Measurements from ENCODE around the gene MEX3A. TPM values are rescaled to one million over a fixed set of nuclear protein-coding genes. Genes with fewer than 3 reads are reported as not detected.
A peak's percentile ranks its signal among the peaks of the same experiment; 100 is the strongest.

Gene MEX3A
- total RNA-seq, 1 experiment from 2014 or later = 68.0 TPM

DNA sequence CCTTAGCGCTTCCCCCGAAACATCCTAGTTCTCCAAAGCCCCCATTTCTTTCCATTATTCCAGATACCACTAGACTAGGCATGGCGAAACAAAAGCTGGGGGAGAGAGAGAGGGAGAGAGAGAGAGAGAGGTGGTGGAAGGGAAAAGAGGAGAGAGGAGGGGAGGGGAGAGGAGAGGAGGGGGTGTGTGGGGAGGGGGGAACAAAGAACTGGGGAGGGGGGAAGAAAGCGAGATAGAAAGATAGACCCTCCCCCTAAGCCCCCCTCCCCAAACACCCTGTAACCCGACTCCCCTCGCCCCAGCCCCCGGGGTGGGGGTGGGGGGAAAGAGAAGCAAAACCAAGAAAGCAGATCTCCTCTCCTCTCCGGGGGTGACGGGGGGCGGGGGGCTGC is 352 bp downstream of the MEX3A start:
- Histone ChIP-seq H4K91ac (ENCODE audit: insufficient read length, low read depth, low read length) (no peak overlapping the region), H2BK20ac (ENCODE audit: low read depth, low read length, poor library complexity, severe bottlenecking) (no peak overlapping the region), H3K23me2 (ENCODE audit: insufficient read length, low read depth, low read length, poor library complexity, severe bottlenecking) (peaks cover 18% of the 10 kb centered on the region), H4K8ac (replicated peaks; ENCODE audit: insufficient read length, low read depth, low read length) (no peak overlapping the region), H2BK15ac (ENCODE audit: low read depth, low read length) (no peak overlapping the region), H2BK12ac (ENCODE audit: insufficient read length, low read depth, low read length) (no peak overlapping the region), H2BK5ac (ENCODE audit: insufficient read length, low read length) (no peak overlapping the region), H3T11ph (ENCODE audit: low read length) (no peak overlapping the region), H3K79me2 (ENCODE audit: insufficient read depth, low read length) (peaks cover 23% of the 10 kb centered on the region; the same call in 1 of the 2 replicates), H3K14ac (ENCODE audit: insufficient read depth, low read length) (peak overlapping the region; percentile 34; the same call in 1 of the 2 replicates), H3K27me3 (ENCODE audit: insufficient read depth, low read length) (no peaks in the 10 kb centered on the region), H2AK5ac (ENCODE audit: insufficient read length, low read length) (no peak overlapping the region), H4K5ac (ENCODE audit: insufficient read length, low read depth, low read length) (no peak overlapping the region), H3K9ac (ENCODE audit: extremely low read depth, insufficient read length, low read length) (peak overlapping the region; percentile 79), H3K27ac (ENCODE audit: insufficient read length, low read depth, low read length) (no peak overlapping the region), H3K79me1 (ENCODE audit: insufficient read depth, low read depth, low read length, poor library complexity, severe bottlenecking) (no peaks in the 10 kb centered on the region), H4K20me1 (ENCODE audit: control insufficient read depth, insufficient read depth, insufficient read length) (no peaks in the 10 kb centered on the region), H3K18ac (ENCODE audit: insufficient read length, low read depth, low read length) (peak overlapping the region; percentile 37), H3K23ac (ENCODE audit: insufficient read length, low read depth, low read length) (no peak overlapping the region), H3K56ac (ENCODE audit: insufficient read length, low read depth, low read length) (no peak overlapping the region), H3K4ac (ENCODE audit: low read depth, low read length) (no peak overlapping the region; the same call in 1 of the 2 replicates), H2AFZ (ENCODE audit: low read length) (no peak overlapping the region), H3K9me3 (ENCODE audit: control insufficient read depth, low read depth, low read length) (no peaks in the 10 kb centered on the region), H2BK120ac (ENCODE audit: low read depth, low read length, poor library complexity, severe bottlenecking) (no peak overlapping the region), H3K4me1 (ENCODE audit: insufficient read depth, low read length) (peaks cover 16% of the 10 kb centered on the region), H3K4me2 (ENCODE audit: insufficient read depth, insufficient read length, low read length) (peak overlapping the region; percentile 61)
- H3K27me3 Mint-ChIP-seq (ENCODE audit: low read depth) = no peaks in the 10 kb centered on the region
- peaks cover 17 to 38% (median 29%) of the 10 kb centered on the region in 3 experiments; a peak in 6 of 7 replicates for H3K36me3 Mint-ChIP-seq (ENCODE audit: insufficient read depth in 1 of 3, low read depth in 3 of 3)
- no CpG with 5 or more reads among the region's 10 CpGs for WGBS (ENCODE audit: extremely low coverage, insufficient read length, low lambda C conversion rate)
- peaks cover 60 to 70% of the 10 kb centered on the region in 2 experiments for H3K4me1 Mint-ChIP-seq
- TF ChIP-seq, protein P1, sequence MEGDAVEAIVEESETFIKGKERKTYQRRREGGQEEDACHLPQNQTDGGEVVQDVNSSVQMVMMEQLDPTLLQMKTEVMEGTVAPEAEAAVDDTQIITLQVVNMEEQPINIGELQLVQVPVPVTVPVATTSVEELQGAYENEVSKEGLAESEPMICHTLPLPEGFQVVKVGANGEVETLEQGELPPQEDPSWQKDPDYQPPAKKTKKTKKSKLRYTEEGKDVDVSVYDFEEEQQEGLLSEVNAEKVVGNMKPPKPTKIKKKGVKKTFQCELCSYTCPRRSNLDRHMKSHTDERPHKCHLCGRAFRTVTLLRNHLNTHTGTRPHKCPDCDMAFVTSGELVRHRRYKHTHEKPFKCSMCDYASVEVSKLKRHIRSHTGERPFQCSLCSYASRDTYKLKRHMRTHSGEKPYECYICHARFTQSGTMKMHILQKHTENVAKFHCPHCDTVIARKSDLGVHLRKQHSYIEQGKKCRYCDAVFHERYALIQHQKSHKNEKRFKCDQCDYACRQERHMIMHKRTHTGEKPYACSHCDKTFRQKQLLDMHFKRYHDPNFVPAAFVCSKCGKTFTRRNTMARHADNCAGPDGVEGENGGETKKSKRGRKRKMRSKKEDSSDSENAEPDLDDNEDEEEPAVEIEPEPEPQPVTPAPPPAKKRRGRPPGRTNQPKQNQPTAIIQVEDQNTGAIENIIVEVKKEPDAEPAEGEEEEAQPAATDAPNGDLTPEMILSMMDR (conservative IDR thresholded peaks at IDR 0.05) = no peak
- H3K4me3 Mint-ChIP-seq = peak overlapping the region; percentile 88 to 95
- H3K9me3 Mint-ChIP-seq = no peaks in the 10 kb centered on the region; a peak in 1 of 5 replicates
- peak; percentile 65 for DNase-seq
- H3K27ac Mint-ChIP-seq = peak overlapping the region; percentile 81 to 96 (median 94); a peak in 6 of 7 replicates

All from H9 (cell line).